Fibroblast of peridontal ligament (primary cell): ENCODE data around the gene HOXA6.

Source experiments
- DNase-seq: peaks from one replicate; pipeline ENCODE4 v3.0.0-alpha.2; 2010; ENCODE audit errors: extremely low read depth

Gene HOXA6

GRCh38 chr7:27161214-27161720 is 13.7 kb upstream of the HOXA6 start:
- DNase-seq: no peak

- DNase-seq: peak; percentile 77
Observed at GRCh38 chr7:27160546-27161213, 13.1 kb upstream of the HOXA6 start.

GRCh38 chr7:27160145-27160545 is 12.6 kb upstream of the HOXA6 start:
- DNase-seq: no peak

GRCh38 chr7:27159266-27160144 is 11.9 kb upstream of the HOXA6 start:
- DNase-seq: no peak

DNA sequence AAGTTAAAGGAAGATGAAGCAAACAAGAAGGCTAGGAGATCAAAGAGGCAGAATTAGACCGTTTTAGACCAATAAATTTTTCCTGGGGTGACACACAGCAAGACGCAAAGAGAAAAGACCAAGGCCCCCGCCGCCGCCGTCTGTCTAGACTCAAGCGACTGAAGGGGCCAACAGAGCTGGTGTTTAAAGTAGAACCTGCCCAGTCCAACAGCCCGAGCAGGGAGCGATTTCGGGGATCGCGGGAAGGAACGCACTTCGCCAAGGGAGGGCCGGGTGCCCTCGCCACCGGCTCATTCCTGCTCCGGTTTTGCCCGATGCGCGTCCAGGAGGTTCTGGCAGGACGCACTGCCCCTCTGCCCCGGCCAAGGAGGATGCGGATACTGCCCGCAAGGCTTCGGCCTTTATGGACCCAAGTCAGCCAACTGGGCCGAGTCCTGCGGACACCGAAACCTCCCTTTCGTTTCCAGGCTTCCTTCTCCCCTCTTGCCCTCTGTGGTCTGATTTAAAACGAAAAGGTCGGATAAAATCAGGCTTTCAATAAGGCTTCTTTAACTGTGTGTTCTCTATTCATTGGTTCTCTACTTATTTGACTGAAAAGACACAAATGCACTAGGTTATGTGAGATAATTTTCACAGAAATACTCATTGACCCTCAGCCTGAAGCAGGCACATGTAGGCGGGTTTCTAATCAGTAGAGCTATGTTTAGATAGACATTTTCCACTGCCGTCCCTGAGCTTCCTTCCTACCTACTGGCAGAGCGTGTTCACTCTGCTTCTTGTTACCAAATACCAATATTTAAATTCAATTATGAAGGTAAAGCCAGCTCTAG is 11.1 kb upstream of the HOXA6 start:
- no peak for DNase-seq

DNA sequence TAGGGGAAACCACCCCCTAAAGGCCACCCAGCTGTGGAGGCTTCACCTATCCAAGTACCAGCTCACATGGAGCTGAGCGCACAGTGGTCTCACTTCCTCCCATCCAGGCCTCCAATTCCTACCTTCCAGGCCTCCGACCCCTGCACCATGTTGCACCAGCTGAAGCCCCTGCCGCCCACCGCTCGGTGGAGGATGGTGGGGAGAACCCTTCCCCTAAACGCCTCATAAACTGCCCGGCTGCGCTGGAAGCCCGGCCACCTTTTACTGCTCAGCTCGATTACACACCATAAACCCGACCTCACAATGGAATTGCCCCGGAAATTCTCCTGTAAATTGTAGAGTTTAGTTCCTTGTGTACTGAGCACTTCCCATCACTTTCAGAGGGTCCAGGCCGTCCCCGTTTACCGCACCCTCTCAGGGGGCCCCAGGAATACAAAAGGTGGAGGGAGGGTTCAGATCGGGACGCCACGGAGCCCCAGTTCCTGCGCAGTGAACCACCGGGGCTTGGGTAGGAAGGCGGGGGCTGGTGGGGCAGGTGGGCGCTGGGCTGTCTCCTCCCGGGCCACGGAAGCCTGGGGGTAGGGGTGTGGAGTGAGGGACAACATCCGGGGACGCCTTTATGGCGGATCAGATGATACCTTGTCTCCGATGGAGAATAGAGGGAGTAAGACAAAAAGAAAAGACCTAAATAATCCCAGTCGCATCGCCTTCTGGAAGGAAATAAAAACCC is 10.3 kb upstream of the HOXA6 start:
- DNase-seq: no peak

DNA sequence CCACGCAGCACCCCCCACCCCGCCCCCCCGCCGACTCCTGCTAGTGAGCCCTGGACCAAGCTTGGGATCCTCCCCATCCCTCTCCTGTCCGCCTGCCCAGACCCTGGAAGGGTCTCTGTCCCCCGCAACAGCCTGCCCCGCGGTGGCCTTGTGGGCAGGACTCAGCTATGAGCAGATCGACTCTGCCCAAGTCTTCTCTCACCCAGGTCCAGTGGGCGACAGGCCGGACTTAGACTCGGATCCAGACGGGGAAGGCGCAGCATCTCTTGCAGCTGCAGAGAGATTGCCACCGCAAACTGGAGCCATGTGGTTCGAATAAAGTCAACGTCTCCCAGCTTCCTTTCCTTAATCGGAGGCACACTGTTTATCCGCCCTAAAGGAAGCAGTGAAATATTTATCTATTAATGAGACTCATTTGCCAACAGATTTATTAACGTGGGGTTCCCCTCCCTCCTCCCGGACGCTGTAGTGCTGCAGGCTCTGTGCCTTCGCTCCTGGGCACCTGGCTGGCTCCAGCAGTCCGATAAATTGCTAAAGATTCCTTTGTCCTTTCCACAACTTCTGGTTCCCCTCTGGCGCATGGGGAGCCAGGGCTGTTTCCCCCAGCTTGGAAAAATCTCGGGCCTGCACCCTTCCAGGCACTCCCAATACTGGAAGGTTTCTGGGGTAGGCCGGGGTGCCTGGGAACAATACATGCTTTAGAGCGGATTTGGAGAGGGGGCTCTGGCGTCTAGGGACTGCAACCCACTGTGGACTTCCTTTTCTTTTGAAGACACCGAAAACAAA is 9.5 kb upstream of the HOXA6 start:
- DNase-seq: no peak

DNA sequence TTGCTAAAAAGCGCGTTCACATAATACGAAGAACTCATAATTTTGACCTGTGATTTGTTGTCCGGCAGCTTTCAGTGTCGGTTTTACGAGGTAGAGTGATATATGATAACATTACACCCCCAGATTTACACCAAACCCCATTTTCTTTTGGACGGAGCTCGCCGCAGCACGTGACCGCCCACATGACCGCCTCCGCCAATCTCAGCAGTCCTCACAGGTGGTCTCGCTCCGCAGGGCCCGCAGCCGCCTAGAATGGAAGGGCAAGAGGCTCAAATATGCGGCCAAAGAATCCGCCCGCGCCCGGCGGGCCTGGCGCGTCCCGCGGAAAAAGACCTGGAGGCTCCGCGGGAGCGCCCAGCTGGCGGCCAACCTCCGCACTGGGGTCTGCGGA is 8.9 kb upstream of the HOXA6 start, which contains the start of gene HOXA7:
HOXA7 (minus strand) TSS at position 168 of the 391 bp plus-strand sequence; CDS start at position 38, 130 bp downstream.
- no peak for DNase-seq

DNA sequence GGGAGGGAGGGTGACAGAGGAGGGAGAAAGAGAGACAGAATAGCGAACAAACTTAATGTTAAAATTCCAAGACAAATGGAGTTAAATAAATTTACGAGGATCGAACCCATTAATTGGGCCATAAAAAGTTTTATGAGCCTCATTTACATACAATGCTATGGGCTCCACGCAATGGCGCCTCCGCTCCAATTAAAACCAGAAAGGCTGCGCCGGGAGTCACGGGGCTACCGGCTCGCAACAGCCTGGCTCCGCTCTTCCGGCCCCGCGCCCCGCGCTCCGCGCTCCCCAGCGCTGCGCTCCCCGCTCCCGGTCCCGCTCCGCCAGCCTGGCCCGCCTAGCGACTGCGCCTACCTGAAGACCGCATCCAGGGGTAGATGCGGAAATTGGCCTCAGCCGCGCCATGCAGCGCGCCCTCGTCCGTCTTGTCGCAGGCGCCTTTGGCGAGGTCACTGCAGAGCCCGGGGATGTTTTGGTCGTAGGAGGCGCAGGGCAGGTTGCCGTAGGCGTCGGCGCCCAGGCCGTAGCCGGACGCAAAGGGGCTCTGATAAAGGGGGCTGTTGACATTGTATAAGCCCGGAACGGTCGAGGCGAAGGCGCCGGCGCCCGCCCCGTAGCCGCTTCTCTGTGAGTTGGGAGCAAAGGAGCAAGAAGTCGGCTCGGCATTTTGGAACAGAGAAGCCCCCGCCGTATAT is 8.4 kb upstream of the HOXA6 start:
- no peak for DNase-seq

- no peak for DNase-seq
Observed at GRCh38 chr7:27154901-27155815, 7.6 kb upstream of the HOXA6 start.

DNA sequence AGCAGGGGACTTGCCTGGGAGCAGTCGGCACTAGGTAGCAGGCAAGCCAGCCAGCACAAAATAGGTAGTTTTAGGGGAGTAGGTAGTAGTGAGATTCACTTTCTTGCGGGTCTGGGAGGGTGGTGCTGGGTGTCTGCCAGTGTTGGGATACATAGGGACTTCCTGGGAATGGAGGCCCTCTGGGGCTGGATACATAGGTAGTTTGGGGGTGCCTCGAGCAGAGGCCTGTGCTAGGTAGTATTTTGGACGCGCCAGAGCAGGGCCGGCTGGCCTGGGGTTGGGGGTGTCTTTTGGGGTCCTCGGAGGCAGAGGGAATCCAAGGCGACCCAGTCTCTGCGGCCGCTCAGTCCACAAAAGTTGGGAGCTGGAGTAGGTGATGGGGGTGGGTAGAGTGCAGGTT is 6.8 kb upstream of the HOXA6 start:
- DNase-seq: no peak

DNA sequence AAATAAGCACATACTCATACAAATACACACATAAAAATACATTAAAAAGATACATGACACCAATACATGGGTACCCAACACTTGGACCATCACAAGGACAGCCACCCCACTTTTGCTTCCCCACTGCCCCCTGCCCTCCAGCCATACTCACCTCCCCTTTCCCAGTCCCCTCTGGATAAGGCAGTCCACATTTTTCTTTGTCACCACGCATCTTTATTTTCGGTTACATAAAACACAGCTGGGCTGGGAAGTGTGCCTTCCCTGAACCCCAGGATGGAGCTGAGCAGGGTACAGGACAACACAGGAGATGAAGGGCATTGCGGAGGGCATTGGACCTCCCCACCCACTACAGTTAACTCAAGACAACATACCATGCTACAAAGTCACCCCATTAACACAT is 6.0 kb upstream of the HOXA6 start:
- DNase-seq: no peak

DNA sequence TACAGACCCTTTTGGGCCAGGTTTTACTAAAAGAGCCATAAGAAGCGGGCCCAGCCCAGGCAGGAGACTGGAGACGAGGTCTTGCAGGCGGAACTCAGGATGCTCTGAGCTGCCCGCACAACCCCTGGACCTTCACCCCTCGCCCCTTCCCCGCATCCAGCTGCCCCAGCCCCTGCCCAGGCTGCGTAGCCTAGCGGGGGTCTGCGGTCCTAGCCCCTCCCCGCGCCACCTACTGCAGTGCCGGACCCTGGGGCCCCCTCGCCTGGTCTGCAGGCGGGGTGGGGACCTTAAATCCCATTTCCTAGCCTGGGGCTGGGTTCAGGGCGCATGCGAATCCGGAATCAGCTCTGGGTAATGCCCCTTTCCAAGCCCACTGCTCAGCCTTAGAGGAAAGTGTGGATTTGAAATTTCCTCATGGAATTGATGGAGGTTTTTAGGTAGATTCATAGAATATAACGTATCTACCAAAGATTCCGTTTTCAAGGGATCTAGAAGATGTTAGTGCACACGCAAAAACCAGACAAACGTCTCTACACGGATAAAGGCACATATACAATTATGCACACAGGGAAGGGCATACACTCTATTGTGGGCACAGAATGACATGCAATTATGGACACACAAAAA is 5.4 kb upstream of the HOXA6 start:
- DNase-seq: no peak

GRCh38 chr7:27151931-27152815 is 4.6 kb upstream of the HOXA6 start, which contains the start of gene HOXA3:
HOXA3 (minus strand) TSS chr7:27152583; CDS start chr7:27110640, 41,943 bp downstream.
- no peak for DNase-seq

DNA sequence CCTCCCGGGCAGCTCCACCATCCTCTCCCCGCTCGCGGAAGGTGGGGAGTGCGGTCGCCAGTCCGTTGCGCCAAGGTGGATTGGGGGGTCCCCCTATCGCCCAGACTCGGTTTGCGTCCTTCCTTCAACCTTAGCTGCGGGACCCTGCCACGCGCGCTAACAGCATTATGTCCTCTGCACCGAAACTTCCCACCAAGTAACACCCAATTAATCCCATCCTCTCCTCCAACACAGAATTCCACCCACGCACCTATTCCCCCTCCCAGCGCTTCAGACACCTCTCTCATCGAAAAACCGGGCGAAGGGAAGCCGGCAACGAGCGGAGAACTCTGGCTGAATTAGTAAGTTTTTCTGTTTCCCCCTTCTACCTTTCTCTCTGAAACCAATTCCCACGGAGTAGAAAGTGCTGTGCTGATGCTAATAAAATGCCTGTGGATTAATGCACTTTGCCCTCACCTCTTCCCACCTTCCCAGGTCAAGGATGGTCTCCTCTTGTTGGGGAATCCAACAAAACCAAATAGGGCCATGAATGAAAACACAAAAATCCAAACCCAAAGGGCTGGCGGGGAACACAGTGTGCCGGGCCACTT is 3.9 kb upstream of the HOXA6 start:
- no peak for DNase-seq

- peak; percentile 24 for DNase-seq
Observed at GRCh38 chr7:27150568-27151340, 3.2 kb upstream of the HOXA6 start.
